Measurements from ENCODE around the gene EVPL.
"Not testable (repeated sequence)": the region's sequence is repeated elsewhere in the genome, so short reads cannot be mapped to it uniquely, and the experiment has no call there.

EVPL gene

GRCh38 chr17:75996665-75997590 is 30.2 kb downstream of the EVPL start:
- no peak for DNase-seq (ENCODE audit: low read depth, low spot score)

GRCh38 chr17:75995385-75995925 is 31.7 kb downstream of the EVPL start:
- DNase-seq (ENCODE audit: low read depth, low spot score), result no peak

- no peak for DNase-seq (ENCODE audit: low read depth, low spot score)
Measured at GRCh38 chr17:75994802-75995370, 32.2 kb downstream of the EVPL start.

- no peak for DNase-seq (ENCODE audit: low read depth, low spot score)
Measured at GRCh38 chr17:75991396-75991795, 35.7 kb downstream of the EVPL start.

- no peak for DNase-seq (ENCODE audit: low read depth, low spot score)
Measured at GRCh38 chr17:75987041-75987440, 40.1 kb downstream of the EVPL start.

GRCh38 chr17:75985986-75986385 is 41.1 kb downstream of the EVPL start:
- DNase-seq (ENCODE audit: low read depth, low spot score), result no peak

GRCh38 chr17:75983501-75984181 is 43.5 kb downstream of the EVPL start:
- DNase-seq (ENCODE audit: low read depth, low spot score), result no peak

GRCh38 chr17:75981019-75981615 is 46.0 kb downstream of the EVPL start:
- no peak for DNase-seq (ENCODE audit: low read depth, low spot score)

GRCh38 chr17:75980188-75981018 is 46.7 kb downstream of the EVPL start:
- DNase-seq (ENCODE audit: low read depth, low spot score), result no peak

- DNase-seq (ENCODE audit: low read depth, low spot score), result no peak
Measured at GRCh38 chr17:75979705-75980187, 47.4 kb downstream of the EVPL start.

GRCh38 chr17:75978938-75979704 is 48.0 kb downstream of the EVPL start, which contains the start of the genes ACOX1 and TEN1:
Gene ACOX1 (minus strand): TSS chr17:75979166. CDS start chr17:75979073, 93 bp downstream.
Gene TEN1 (plus strand): TSS chr17:75979240. CDS start chr17:75986193, 6,953 bp downstream.
- peak; percentile 94 for DNase-seq (ENCODE audit: low read depth, low spot score)

- no peak for DNase-seq (ENCODE audit: low read depth, low spot score)
Measured at GRCh38 chr17:75976175-75976848, 50.8 kb downstream of the EVPL start.

GRCh38 chr17:75975757-75976174 is 51.3 kb downstream of the EVPL start:
- no peak for DNase-seq (ENCODE audit: low read depth, low spot score)

- not testable (repeated sequence) for DNase-seq (ENCODE audit: low read depth, low spot score)
Measured at GRCh38 chr17:75975187-75975586, 51.9 kb downstream of the EVPL start.

- DNase-seq (ENCODE audit: low read depth, low spot score), result no peak
Measured at GRCh38 chr17:75970626-75971025, 56.5 kb downstream of the EVPL start.

- DNase-seq (ENCODE audit: low read depth, low spot score), result no peak
Measured at GRCh38 chr17:75970011-75970523, 57.0 kb downstream of the EVPL start.

GRCh38 chr17:75969044-75969443 is 58.1 kb downstream of the EVPL start:
- not testable (repeated sequence) for DNase-seq (ENCODE audit: low read depth, low spot score)

GRCh38 chr17:75965468-75965867 is 61.6 kb downstream of the EVPL start:
- no peak for DNase-seq (ENCODE audit: low read depth, low spot score)
